ENCODE data around the gene GPC5.
A peak's percentile ranks its signal among the peaks of the same experiment; 100 is the strongest.
"Not testable (repeated sequence)": the region's sequence is repeated elsewhere in the genome, so short reads cannot be mapped to it uniquely, and the experiment has no call there.

GPC5 gene

GRCh38 chr13:91351123-91351522 lies 47.3 kb upstream of the GPC5 start:
- peaks cover 72% of the 10 kb centered on the region for H3K36me3 ChIP-seq (ENCODE audit: insufficient read depth, low read length)
- H3F3A ChIP-seq (ENCODE audit: insufficient read depth, low read length) = peaks cover 34% of the 10 kb centered on the region
- peaks cover 49% of the 10 kb centered on the region for H3K4me1 ChIP-seq (ENCODE audit: insufficient read depth, low read length, severe bottlenecking)
- TF ChIP-seq, protein P1, sequence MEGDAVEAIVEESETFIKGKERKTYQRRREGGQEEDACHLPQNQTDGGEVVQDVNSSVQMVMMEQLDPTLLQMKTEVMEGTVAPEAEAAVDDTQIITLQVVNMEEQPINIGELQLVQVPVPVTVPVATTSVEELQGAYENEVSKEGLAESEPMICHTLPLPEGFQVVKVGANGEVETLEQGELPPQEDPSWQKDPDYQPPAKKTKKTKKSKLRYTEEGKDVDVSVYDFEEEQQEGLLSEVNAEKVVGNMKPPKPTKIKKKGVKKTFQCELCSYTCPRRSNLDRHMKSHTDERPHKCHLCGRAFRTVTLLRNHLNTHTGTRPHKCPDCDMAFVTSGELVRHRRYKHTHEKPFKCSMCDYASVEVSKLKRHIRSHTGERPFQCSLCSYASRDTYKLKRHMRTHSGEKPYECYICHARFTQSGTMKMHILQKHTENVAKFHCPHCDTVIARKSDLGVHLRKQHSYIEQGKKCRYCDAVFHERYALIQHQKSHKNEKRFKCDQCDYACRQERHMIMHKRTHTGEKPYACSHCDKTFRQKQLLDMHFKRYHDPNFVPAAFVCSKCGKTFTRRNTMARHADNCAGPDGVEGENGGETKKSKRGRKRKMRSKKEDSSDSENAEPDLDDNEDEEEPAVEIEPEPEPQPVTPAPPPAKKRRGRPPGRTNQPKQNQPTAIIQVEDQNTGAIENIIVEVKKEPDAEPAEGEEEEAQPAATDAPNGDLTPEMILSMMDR (IDR thresholded peaks at IDR 0.05; ENCODE audit: low read length) = no peak
- no peak for TF ChIP-seq EZH2 (IDR thresholded peaks at IDR 0.05; ENCODE audit: borderline replicate concordance, low read length)
- H2AFZ ChIP-seq (ENCODE audit: low read length) = no peak overlapping the region
- peak overlapping the region; percentile 97; the same call in 1 of the 2 replicates for H3K9ac ChIP-seq (ENCODE audit: low read length)
- H3K9me3 ChIP-seq (ENCODE audit: low read length) = no peaks in the 10 kb centered on the region
- H3K79me2 ChIP-seq (ENCODE audit: insufficient read depth, low read length) = peaks cover 38% of the 10 kb centered on the region
- no peaks in the 10 kb centered on the region for H3K27me3 ChIP-seq (ENCODE audit: insufficient read depth, low read length)
- H3K4me3 ChIP-seq (ENCODE audit: low read depth, low read length, poor library complexity, severe bottlenecking) = peak overlapping the region; percentile 99
- H4K20me1 ChIP-seq (ENCODE audit: insufficient read depth, low read length) = peaks cover 19% of the 10 kb centered on the region
- H3K27ac ChIP-seq (ENCODE audit: low read depth, low read length, poor library complexity, severe bottlenecking) = peak overlapping the region; percentile 75
- peak overlapping the region; percentile 93 for H3K4me2 ChIP-seq (ENCODE audit: low read length)
- H3K9me2 ChIP-seq (ENCODE audit: low read depth, low read length) = no peaks in the 10 kb centered on the region

- peaks cover 35% of the 10 kb centered on the region for H3F3A ChIP-seq (ENCODE audit: insufficient read depth, low read length)
- H3K27ac ChIP-seq (ENCODE audit: low read depth, low read length, poor library complexity, severe bottlenecking) = no peak overlapping the region
- H3K9me2 ChIP-seq (ENCODE audit: low read depth, low read length) = no peaks in the 10 kb centered on the region
- H4K20me1 ChIP-seq (ENCODE audit: insufficient read depth, low read length) = peaks cover 19% of the 10 kb centered on the region
- peaks cover 40% of the 10 kb centered on the region for H3K4me1 ChIP-seq (ENCODE audit: insufficient read depth, low read length, severe bottlenecking)
- no peaks in the 10 kb centered on the region for H3K9me3 ChIP-seq (ENCODE audit: low read length)
- H2AFZ ChIP-seq (ENCODE audit: low read length) = no peak overlapping the region
- H3K27me3 ChIP-seq (ENCODE audit: insufficient read depth, low read length) = no peaks in the 10 kb centered on the region
- peaks cover 81% of the 10 kb centered on the region for H3K36me3 ChIP-seq (ENCODE audit: insufficient read depth, low read length)
- TF ChIP-seq, protein P1 (IDR thresholded peaks at IDR 0.05; ENCODE audit: low read length) = no peak
- TF ChIP-seq EZH2 (IDR thresholded peaks at IDR 0.05; ENCODE audit: borderline replicate concordance, low read length) = no peak
- H3K4me2 ChIP-seq (ENCODE audit: low read length) = peak overlapping the region; percentile 93; the same call in 1 of the 2 replicates
- H3K79me2 ChIP-seq (ENCODE audit: insufficient read depth, low read length) = peaks cover 38% of the 10 kb centered on the region
- peak overlapping the region; percentile 99 for H3K4me3 ChIP-seq (ENCODE audit: low read depth, low read length, poor library complexity, severe bottlenecking)
- H3K9ac ChIP-seq (ENCODE audit: low read length) = peak overlapping the region; percentile 1; the same call in 1 of the 2 replicates
Observed at GRCh38 chr13:91351980-91352379, 46.4 kb upstream of the GPC5 start.

DNA sequence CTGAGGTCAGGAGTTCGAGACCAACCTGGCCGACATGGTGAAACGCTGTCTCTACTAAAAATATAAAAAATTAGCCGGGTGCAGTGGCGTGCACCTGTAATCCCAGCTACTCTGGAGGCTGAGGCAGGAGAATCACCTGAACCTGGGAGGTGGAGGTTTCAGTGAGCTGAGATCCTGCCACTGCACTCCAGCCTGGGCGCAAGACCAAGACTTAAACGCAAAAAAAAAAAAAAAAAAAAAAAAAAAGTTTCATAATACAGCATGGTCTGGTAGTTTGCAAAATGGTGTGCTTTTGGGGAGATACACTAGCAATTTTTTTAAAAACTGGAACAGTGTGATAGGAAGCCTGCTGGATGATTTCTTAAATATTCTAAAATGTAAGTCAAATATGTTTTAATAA lies 45.5 kb upstream of the GPC5 start:
- not testable (repeated sequence) for H3K9me3 ChIP-seq (ENCODE audit: low read length); H3K4me2 ChIP-seq (ENCODE audit: low read length); H3K27ac ChIP-seq (ENCODE audit: low read depth, low read length, poor library complexity, severe bottlenecking); H3K4me3 ChIP-seq (ENCODE audit: low read depth, low read length, poor library complexity, severe bottlenecking); H3K9ac ChIP-seq (ENCODE audit: low read length); H3K27me3 ChIP-seq (ENCODE audit: insufficient read depth, low read length); H2AFZ ChIP-seq (ENCODE audit: low read length); H3K9me2 ChIP-seq (ENCODE audit: low read depth, low read length)
- Histone ChIP-seq H3K79me2 (ENCODE audit: insufficient read depth, low read length) (peaks cover 38% of the 10 kb centered on the region), H4K20me1 (ENCODE audit: insufficient read depth, low read length) (peaks cover 19% of the 10 kb centered on the region), H3K4me1 (ENCODE audit: insufficient read depth, low read length, severe bottlenecking) (peaks cover 41% of the 10 kb centered on the region), H3K36me3 (ENCODE audit: insufficient read depth, low read length) (peaks cover 90% of the 10 kb centered on the region), H3F3A (ENCODE audit: insufficient read depth, low read length) (peaks cover 43% of the 10 kb centered on the region)

DNA sequence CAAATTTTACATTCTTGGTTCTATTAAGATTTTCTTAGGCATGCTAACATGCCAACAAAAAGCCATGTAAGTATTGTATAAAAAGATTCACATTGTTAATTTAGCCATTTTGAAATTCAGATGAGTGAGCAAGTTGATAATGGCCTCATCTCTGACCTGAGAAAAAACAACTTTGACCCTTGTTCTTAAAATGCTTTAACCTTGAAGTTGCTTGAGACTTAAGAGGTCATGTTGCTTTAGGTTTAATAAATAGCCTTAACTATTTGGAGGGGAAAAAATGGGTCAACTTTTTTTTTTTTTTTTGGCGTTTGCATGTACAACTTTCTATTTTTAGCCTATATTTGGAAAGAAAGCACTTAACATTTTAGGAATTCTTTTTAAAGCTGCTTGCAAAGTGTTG lies 44.9 kb upstream of the GPC5 start:
- Histone ChIP-seq H3K79me2 (ENCODE audit: insufficient read depth, low read length) (peaks cover 38% of the 10 kb centered on the region), H4K20me1 (ENCODE audit: insufficient read depth, low read length) (peaks cover 19% of the 10 kb centered on the region)

More for the DNA sequence above, 44.9 kb upstream of the GPC5 start:
- Histone ChIP-seq H3K27me3 (ENCODE audit: insufficient read depth, low read length) (no peaks in the 10 kb centered on the region), H2AFZ (ENCODE audit: low read length) (no peak overlapping the region), H3K9ac (ENCODE audit: low read length) (no peak overlapping the region), H3F3A (ENCODE audit: insufficient read depth, low read length) (peaks cover 43% of the 10 kb centered on the region), H3K9me2 (ENCODE audit: low read depth, low read length) (no peaks in the 10 kb centered on the region), H3K4me1 (ENCODE audit: insufficient read depth, low read length, severe bottlenecking) (peaks cover 46% of the 10 kb centered on the region), H3K4me2 (ENCODE audit: low read length) (no peak overlapping the region), H3K9me3 (ENCODE audit: low read length) (no peaks in the 10 kb centered on the region), H3K27ac (ENCODE audit: low read depth, low read length, poor library complexity, severe bottlenecking) (no peak overlapping the region), H3K36me3 (ENCODE audit: insufficient read depth, low read length) (peaks cover 96% of the 10 kb centered on the region), H3K4me3 (ENCODE audit: low read depth, low read length, poor library complexity, severe bottlenecking) (no peak overlapping the region)
- no peak for TF ChIP-seq EZH2 (IDR thresholded peaks at IDR 0.05; ENCODE audit: borderline replicate concordance, low read length)
- TF ChIP-seq, protein P1 (IDR thresholded peaks at IDR 0.05; ENCODE audit: low read length) = no peak

All from OCI-LY1 (cell line).